Fibroblast of villous mesenchyme (primary cell): Measurements from ENCODE around the gene BBLN. TPM values are rescaled to one million over a fixed set of nuclear protein-coding genes. Genes with fewer than 3 reads are reported as not detected.
"Not testable (repeated sequence)": the region's sequence is repeated elsewhere in the genome, so short reads cannot be mapped to it uniquely, and the experiment has no call there.

ENCODE experiments used
- DNase-seq: peaks from one replicate; pipeline ENCODE4 v3.0.0-alpha.2; 2010; ENCODE audit warnings: low read depth
- H3K4me3 ChIP-seq: 2 replicates; pipeline ENCODE4 v1.5.1; 2011; ENCODE audit warnings: low read depth, mild to moderate bottlenecking, low read length
- total RNA-seq: library from RNA; depleted of rRNA; stranded (reverse); fragments of >200 nt; gene quantifications from 2 replicates; pipeline ENCODE4 v1.2.3, GENCODE V29; 2012
- TF ChIP-seq, protein P1 (sequence below): IDR thresholded peaks from 2 replicates; pipeline ENCODE4 v1.5.1; 2012; ENCODE audit warnings: low read depth, mild to moderate bottlenecking, low read length; ENCODE audit not compliant: insufficient read depth

BBLN gene
- total RNA-seq, 1 donor, result 19.4 TPM

DNA sequence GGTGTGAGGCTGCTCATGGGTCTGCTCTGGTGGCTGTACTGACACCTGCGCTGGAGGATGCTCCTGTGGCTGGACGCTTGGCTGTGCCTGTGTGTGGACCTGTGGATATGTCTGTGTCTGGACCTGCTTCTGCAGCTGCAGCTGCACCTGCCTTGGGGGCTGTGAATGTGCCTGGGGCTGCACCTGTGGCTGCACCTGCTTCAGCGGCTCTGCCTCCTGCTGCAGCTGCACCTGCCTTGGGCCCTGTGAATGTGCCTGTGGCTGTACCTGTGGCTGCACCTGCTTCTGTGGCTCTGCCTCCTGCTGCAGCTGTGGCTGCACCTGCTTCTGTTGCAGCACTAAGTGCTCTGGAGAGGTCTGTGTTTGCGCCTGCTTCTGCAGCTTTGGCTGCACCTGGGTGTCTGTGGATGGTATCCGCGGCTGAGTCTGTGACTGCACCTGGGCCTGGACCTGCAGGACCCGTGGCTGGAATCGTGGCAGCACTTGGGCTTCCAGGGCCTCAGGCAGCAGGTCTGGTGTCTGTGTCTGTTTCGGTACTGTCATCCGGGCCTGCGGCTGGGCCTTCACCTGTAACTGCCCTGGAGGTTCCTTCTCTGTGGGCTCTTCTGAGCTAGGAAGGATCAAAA is 18.9 kb downstream of the BBLN start:
- no peak for DNase-seq
- H3K4me3 ChIP-seq, result no peak overlapping the region
- TF ChIP-seq, protein P1, sequence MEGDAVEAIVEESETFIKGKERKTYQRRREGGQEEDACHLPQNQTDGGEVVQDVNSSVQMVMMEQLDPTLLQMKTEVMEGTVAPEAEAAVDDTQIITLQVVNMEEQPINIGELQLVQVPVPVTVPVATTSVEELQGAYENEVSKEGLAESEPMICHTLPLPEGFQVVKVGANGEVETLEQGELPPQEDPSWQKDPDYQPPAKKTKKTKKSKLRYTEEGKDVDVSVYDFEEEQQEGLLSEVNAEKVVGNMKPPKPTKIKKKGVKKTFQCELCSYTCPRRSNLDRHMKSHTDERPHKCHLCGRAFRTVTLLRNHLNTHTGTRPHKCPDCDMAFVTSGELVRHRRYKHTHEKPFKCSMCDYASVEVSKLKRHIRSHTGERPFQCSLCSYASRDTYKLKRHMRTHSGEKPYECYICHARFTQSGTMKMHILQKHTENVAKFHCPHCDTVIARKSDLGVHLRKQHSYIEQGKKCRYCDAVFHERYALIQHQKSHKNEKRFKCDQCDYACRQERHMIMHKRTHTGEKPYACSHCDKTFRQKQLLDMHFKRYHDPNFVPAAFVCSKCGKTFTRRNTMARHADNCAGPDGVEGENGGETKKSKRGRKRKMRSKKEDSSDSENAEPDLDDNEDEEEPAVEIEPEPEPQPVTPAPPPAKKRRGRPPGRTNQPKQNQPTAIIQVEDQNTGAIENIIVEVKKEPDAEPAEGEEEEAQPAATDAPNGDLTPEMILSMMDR, result no peak

DNA sequence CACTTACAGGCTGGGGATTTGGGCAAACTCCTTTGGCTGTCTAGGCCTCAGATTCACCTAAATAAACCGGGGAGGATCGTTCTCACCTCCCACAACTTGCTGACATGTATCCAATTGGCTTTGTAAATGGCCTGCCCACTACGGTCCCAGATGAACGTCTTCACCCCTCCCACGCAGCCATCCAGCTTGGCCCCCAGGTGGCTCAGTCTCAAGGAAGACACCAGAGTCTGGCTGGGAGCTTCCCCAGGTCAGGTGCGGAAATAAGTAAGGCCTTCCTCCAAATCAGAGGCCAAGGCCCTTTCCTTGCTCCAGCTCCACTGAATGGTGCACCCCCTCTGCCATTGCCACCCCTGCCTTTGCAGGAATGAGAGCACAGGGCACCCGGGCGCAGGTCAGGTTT is 19.9 kb downstream of the BBLN start:
- DNase-seq, result no peak
- no peak overlapping the region for H3K4me3 ChIP-seq
- TF ChIP-seq, protein P1, result no peak

GRCh38 chr9:128180447-128180846 is 20.4 kb downstream of the BBLN start:
- no peak for DNase-seq
- TF ChIP-seq, protein P1, result no peak
- H3K4me3 ChIP-seq, result no peak overlapping the region

- peak; percentile 46 for DNase-seq
- not testable (repeated sequence) for H3K4me3 ChIP-seq
Measured at GRCh38 chr9:128181480-128181879, 21.4 kb downstream of the BBLN start.

DNA sequence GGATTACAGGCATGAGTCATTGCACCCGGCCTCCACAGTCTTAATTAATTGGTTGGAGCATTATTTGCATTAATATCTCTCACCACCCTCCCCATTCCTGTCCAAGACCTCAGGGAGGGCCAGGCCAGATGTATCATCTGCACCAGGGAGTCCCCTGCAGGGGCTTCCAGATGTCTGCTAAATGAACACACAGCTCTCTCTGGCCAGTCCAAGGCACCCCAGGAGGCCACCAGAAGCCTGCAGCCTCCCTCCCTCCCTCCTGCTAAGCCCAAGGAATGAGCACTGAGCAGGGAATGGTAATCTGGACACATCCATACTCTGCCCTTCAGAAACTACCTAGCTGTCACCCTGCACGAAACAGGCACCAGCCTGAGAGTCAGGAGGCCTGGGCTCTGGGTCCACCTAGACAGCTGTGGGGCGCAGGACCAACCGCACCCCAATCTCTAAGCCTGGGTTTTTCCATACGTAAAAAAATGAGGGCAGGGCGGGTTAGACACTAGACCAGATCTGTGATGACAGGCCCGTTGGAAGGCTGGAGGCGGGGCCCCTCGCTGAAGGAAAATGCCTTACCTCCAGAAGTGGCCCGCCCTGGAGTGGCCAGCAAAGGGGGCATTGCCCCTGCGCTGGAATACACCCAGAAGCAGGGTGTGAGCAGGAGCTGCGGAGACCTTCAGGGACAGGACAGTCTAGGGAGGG is 23.0 kb downstream of the BBLN start:
- no peak for DNase-seq
- no peak overlapping the region for H3K4me3 ChIP-seq
- TF ChIP-seq, protein P1, result no peak

More at GRCh38 chr9:128181480-128181879, 21.4 kb downstream of the BBLN start:
- TF ChIP-seq, protein P1, result peak; percentile 52

GRCh38 chr9:128185979-128186965 is 26.2 kb downstream of the BBLN start:
- DNase-seq, result no peak
- no peak overlapping the region for H3K4me3 ChIP-seq
- TF ChIP-seq, protein P1, result no peak
